Fibroblast of pulmonary artery (primary cell): ENCODE results near the gene NIPAL3.

Experiments
- DNase-seq: peaks from one replicate; pipeline ENCODE4 v3.0.0-alpha.2; 2010; ENCODE audit warnings: low read depth
- H3K4me3 ChIP-seq: replicated peaks from 2 replicates; pipeline ENCODE4 v1.5.1; 2011; ENCODE audit warnings: low read depth, mild to moderate bottlenecking, control low read depth, low read length, moderate library complexity
- CTCF ChIP-seq: IDR thresholded peaks from 2 replicates; pipeline ENCODE4 v1.5.1; 2011; ENCODE audit warnings: mild to moderate bottlenecking, control low read depth, low read length, inconsistent platforms; ENCODE audit errors: missing control alignments

NIPAL3 gene

GRCh38 chr1:24385160-24385940 is 30.3 kb upstream of the NIPAL3 start:
- TF ChIP-seq CTCF: peak; percentile 38
- peak; percentile 21 for DNase-seq
- H3K4me3 ChIP-seq: no peak overlapping the region

- no peak for TF ChIP-seq CTCF
- DNase-seq: no peak
- no peak overlapping the region for H3K4me3 ChIP-seq
Measured at GRCh38 chr1:24386241-24386640, 29.4 kb upstream of the NIPAL3 start.

- H3K4me3 ChIP-seq: no peak overlapping the region
- no peak for DNase-seq
- no peak for TF ChIP-seq CTCF
Measured at GRCh38 chr1:24386931-24387330, 28.7 kb upstream of the NIPAL3 start.

GRCh38 chr1:24387636-24388175 is 27.9 kb upstream of the NIPAL3 start:
- no peak for DNase-seq
- no peak for TF ChIP-seq CTCF
- H3K4me3 ChIP-seq: no peak overlapping the region

- no peak for TF ChIP-seq CTCF
- DNase-seq: no peak
- H3K4me3 ChIP-seq: no peak overlapping the region
Measured at GRCh38 chr1:24388331-24388885, 27.2 kb upstream of the NIPAL3 start.

GRCh38 chr1:24389231-24389678 is 26.3 kb upstream of the NIPAL3 start:
- no peak overlapping the region for H3K4me3 ChIP-seq
- no peak for TF ChIP-seq CTCF
- DNase-seq: no peak
